ENCODE data around the gene PANX1.

DNA sequence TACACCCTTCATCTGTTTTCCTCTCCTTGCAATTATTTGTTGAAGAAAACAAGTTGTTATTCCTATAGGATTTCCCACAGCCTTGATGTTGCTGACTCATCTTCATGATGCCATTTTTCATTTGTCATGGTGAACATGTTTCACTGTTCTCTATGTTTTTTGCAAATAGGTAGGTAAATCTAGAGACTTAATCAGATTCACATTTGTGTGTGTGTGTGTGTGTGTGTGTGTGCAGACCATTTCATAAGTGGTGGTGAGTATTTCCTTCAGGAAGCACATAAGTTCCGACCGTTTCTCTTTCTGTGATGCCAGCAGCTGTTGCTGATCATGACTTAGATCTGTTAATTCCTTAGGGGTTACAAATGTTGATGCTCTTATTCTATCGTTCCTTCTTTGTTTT, 95.4 kb downstream of the PANX1 start:
- TF ChIP-seq, protein P1, sequence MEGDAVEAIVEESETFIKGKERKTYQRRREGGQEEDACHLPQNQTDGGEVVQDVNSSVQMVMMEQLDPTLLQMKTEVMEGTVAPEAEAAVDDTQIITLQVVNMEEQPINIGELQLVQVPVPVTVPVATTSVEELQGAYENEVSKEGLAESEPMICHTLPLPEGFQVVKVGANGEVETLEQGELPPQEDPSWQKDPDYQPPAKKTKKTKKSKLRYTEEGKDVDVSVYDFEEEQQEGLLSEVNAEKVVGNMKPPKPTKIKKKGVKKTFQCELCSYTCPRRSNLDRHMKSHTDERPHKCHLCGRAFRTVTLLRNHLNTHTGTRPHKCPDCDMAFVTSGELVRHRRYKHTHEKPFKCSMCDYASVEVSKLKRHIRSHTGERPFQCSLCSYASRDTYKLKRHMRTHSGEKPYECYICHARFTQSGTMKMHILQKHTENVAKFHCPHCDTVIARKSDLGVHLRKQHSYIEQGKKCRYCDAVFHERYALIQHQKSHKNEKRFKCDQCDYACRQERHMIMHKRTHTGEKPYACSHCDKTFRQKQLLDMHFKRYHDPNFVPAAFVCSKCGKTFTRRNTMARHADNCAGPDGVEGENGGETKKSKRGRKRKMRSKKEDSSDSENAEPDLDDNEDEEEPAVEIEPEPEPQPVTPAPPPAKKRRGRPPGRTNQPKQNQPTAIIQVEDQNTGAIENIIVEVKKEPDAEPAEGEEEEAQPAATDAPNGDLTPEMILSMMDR (IDR thresholded peaks at IDR 0.05) = no peak
- TF ChIP-seq POLR2AphosphoS5 (IDR thresholded peaks at IDR 0.05) = no peak
- TF ChIP-seq POLR2A (IDR thresholded peaks at IDR 0.05) = no peak

Measured in transverse colon (tissue), 4 donors.